ENCODE data around the gene GCNT2. TPM values are rescaled to one million over a fixed set of nuclear protein-coding genes. Genes with fewer than 3 reads are reported as not detected.
A peak's percentile ranks its signal among the peaks of the same experiment; 100 is the strongest.

Gene GCNT2
- polyA plus RNA-seq, 3 donors = 3.5 to 10.0 (median 4.3) TPM

DNA sequence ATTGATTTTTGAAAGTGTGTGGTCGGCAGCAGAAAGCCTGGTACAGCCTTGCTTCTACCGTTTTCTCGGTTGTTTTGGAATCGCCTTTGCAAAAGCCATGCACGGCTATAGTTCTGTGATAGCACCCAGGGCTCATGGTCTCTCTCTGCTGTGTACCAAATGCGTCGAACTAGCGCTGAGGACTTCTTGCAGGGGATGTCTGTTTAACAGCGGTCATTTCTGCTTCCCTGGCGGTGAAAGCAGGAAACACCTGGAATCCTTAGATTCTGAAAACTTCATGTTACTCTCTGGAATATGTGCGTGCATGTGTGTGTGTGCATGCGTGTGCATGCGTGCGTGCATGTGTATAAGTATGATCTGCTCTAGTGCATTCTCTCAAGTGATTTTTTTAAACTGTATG, 26.1 kb upstream of the GCNT2 start:
- peak overlapping the region in 1 of 7 donors; percentile 55 for H3K27ac Mint-ChIP-seq
- Histone ChIP-seq H3K4me3 (replicated peaks in 1 of 3; ENCODE audit: low read depth in 2 of 3, low read length in 3 of 3) (no peak overlapping the region), H3K4me1 (ENCODE audit: control insufficient read depth in 1 of 2, insufficient read depth in 2 of 2, low read length in 2 of 2) (no peaks in the 10 kb centered on the region), H3K4me2 (replicated peaks; ENCODE audit: extremely low read depth, low read length, poor library complexity, severe bottlenecking) (no peak overlapping the region), H3K27ac (ENCODE audit: low read depth in 1 of 2, low read length in 2 of 2) (no peak overlapping the region), H3K27me3 (ENCODE audit: control insufficient read depth in 2 of 2, insufficient read depth in 2 of 2, low read length in 2 of 2) (no peaks in the 10 kb centered on the region), H3K9me3 (replicated peaks in 1 of 2; ENCODE audit: control insufficient read depth in 1 of 2, insufficient read depth in 1 of 2, low read length in 2 of 2) (no peaks in the 10 kb centered on the region), H4K20me1 (ENCODE audit: insufficient read depth, low read length) (no peaks in the 10 kb centered on the region), H3K36me3 (replicated peaks in 1 of 2; ENCODE audit: control insufficient read depth in 1 of 2, insufficient read depth in 2 of 2, low read length in 2 of 2) (no peaks in the 10 kb centered on the region), H3K79me2 (ENCODE audit: insufficient read depth, low read length) (no peaks in the 10 kb centered on the region), H3K9ac (ENCODE audit: insufficient read depth, low read length, poor library complexity, severe bottlenecking) (no peak overlapping the region), H2AFZ (ENCODE audit: insufficient read depth, low read depth, low read length, poor library complexity, severe bottlenecking) (peak overlapping the region; percentile 10)
- intact Hi-C loops (cut with micrococcal nuclease) = no loop called here
- no peaks in the 10 kb centered on the region for H3K36me3 Mint-ChIP-seq
- H3K4me1 Mint-ChIP-seq = peaks cover 5% of the 10 kb centered on the region
- H3K27me3 Mint-ChIP-seq (ENCODE audit: low read depth in 3 of 3) = peaks cover 3 to 16% (median 7%) of the 10 kb centered on the region in 3 donors
- 12% methylated on average over 11 of the region's 14 CpGs for WGBS (ENCODE audit: insufficient coverage)
- TF ChIP-seq, protein P1, sequence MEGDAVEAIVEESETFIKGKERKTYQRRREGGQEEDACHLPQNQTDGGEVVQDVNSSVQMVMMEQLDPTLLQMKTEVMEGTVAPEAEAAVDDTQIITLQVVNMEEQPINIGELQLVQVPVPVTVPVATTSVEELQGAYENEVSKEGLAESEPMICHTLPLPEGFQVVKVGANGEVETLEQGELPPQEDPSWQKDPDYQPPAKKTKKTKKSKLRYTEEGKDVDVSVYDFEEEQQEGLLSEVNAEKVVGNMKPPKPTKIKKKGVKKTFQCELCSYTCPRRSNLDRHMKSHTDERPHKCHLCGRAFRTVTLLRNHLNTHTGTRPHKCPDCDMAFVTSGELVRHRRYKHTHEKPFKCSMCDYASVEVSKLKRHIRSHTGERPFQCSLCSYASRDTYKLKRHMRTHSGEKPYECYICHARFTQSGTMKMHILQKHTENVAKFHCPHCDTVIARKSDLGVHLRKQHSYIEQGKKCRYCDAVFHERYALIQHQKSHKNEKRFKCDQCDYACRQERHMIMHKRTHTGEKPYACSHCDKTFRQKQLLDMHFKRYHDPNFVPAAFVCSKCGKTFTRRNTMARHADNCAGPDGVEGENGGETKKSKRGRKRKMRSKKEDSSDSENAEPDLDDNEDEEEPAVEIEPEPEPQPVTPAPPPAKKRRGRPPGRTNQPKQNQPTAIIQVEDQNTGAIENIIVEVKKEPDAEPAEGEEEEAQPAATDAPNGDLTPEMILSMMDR (IDR thresholded peaks at IDR 0.05) = no peak
- peaks cover 5 to 18% (median 10%) of the 10 kb centered on the region in 7 donors for H3K9me3 Mint-ChIP-seq
- no peak for DNase-seq
- H3K4me3 Mint-ChIP-seq = peak overlapping the region in 1 of 2 donors; percentile 54

DNA sequence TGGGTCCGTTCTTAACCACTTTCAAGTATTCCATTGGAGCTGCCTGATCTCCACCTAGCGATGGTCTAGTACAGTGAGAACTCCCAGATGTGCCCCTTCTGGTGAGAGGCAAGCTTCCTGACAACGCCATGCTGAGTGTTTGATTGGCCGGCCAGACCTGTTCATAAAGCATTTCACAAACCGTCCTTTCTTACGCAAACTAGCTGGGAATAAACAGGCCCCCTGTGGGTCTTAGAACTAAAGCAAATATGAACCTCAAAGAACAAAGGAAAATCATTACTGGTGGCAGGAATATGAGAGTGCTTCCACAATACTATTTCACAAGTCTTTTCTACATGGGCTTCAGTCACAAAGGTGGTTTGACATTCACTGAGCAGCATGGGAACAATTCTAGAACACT, 15.6 kb upstream of the GCNT2 start:
- peaks cover 6% of the 10 kb centered on the region for H3K4me1 Mint-ChIP-seq

More for the DNA sequence above, 15.6 kb upstream of the GCNT2 start:
- intact Hi-C loops (cut with micrococcal nuclease) = no loop called here
- Mint-ChIP-seq H3K36me3 (no peaks in the 10 kb centered on the region), H3K9me3 (peaks cover 0 to 2% (median 0%) of the 10 kb centered on the region in 7 donors), H3K27ac (no peak overlapping the region), H3K4me3 (no peak overlapping the region), H3K27me3 (ENCODE audit: low read depth in 3 of 3) (peaks cover 0 to 2% (median 1%) of the 10 kb centered on the region in 3 donors)
- Histone ChIP-seq H3K4me3 (replicated peaks in 1 of 3; ENCODE audit: low read depth in 2 of 3, low read length in 3 of 3) (no peak overlapping the region), H3K4me1 (ENCODE audit: control insufficient read depth in 1 of 2, insufficient read depth in 2 of 2, low read length in 2 of 2) (peaks cover under 1 to 1% of the 10 kb centered on the region in 2 donors), H3K9me3 (replicated peaks in 1 of 2; ENCODE audit: control insufficient read depth in 1 of 2, insufficient read depth in 1 of 2, low read length in 2 of 2) (no peaks in the 10 kb centered on the region), H3K27me3 (ENCODE audit: control insufficient read depth in 2 of 2, insufficient read depth in 2 of 2, low read length in 2 of 2) (no peaks in the 10 kb centered on the region), H3K4me2 (replicated peaks; ENCODE audit: extremely low read depth, low read length, poor library complexity, severe bottlenecking) (no peak overlapping the region), H4K20me1 (ENCODE audit: insufficient read depth, low read length) (no peaks in the 10 kb centered on the region), H3K9ac (ENCODE audit: insufficient read depth, low read length, poor library complexity, severe bottlenecking) (no peak overlapping the region), H2AFZ (ENCODE audit: insufficient read depth, low read depth, low read length, poor library complexity, severe bottlenecking) (no peak overlapping the region), H3K36me3 (replicated peaks in 1 of 2; ENCODE audit: control insufficient read depth in 1 of 2, insufficient read depth in 2 of 2, low read length in 2 of 2) (no peaks in the 10 kb centered on the region), H3K27ac (ENCODE audit: low read depth in 1 of 2, low read length in 2 of 2) (no peak overlapping the region), H3K79me2 (ENCODE audit: insufficient read depth, low read length) (no peaks in the 10 kb centered on the region)
- 91% methylated on average over 5 of the region's 6 CpGs for WGBS (ENCODE audit: insufficient coverage)
- TF ChIP-seq, protein P1 (IDR thresholded peaks at IDR 0.05) = no peak
- DNase-seq = no peak
